GM18868 (cell line): ENCODE measurements around the gene UFC1.
"Not testable (repeated sequence)": the region's sequence is repeated elsewhere in the genome, so short reads cannot be mapped to it uniquely, and the experiment has no call there.

Experiments
- ATAC-seq: cut with Tn5 transposase; IDR thresholded peaks from one replicate; pipeline ENCODE4 v1.9.1; 2021; ENCODE audit warnings: mild to moderate bottlenecking, moderate library complexity; ENCODE audit not compliant: unreplicated experiment

The UFC1 gene

GRCh38 chr1:161153682-161154337 is at the start of gene UFC1:
UFC1 (plus strand) TSS chr1:161153978; CDS start chr1:161153998, 20 bp downstream.
- ATAC-seq: peak; percentile 93

GRCh38 chr1:161106431-161106830 is 47.3 kb upstream of the UFC1 start:
- ATAC-seq: no peak

DNA sequence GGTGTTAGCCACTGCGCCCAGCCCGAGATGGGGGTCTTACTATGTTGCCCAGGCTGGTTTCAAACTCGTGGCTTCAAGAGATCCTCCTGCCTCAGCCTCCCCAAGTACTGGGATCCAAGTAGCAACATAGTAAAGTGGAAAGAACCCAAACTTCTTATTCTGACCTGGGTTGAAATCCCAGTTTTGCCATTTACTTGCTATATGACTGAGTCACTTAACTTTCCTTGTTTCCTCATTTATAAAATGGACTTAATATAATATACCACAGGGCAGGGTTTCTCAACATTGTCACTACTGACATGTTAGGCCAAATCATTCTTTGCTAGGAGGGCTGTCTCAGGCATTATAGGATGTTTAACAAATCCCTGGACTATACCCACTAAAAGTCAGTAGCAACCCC is 42.7 kb upstream of the UFC1 start:
- ATAC-seq: no peak

DNA sequence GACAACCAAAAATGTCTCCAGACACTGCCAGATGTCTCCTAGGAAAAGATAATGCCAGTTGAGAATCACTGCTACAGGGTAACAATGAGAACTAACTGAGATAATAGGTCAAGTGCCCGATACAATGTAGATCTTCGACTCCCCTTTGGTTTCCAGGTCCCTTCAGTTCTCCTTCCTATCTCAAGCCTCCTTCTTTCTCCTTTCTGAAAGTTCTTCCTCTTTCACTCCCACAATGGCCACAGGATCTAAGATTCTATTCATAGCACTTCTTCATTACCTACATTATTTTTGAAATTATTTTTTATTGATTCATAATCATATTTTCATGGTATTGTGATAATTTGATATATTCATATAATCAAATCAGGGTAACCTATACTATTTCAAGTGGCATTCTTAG is 42.3 kb upstream of the UFC1 start:
- ATAC-seq: no peak

DNA sequence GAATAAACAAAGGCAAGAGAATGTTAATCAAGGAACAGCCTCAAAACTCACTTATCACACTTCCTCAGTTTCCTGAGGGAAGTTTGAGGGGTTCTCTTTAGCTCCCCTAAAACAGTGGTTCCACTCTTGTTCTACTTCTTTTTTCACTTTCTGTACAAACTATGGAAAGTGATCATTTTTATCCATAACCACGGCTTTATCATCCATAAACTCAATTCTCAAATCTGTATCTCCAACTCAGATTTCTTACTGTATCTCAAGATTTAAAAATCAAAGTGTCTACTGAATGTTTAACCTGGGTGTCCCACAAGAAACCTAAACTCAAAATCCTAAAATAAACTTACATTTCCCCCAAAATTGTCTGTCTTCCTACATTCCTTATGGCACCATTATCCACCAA is 39.9 kb upstream of the UFC1 start:
- ATAC-seq: no peak

DNA sequence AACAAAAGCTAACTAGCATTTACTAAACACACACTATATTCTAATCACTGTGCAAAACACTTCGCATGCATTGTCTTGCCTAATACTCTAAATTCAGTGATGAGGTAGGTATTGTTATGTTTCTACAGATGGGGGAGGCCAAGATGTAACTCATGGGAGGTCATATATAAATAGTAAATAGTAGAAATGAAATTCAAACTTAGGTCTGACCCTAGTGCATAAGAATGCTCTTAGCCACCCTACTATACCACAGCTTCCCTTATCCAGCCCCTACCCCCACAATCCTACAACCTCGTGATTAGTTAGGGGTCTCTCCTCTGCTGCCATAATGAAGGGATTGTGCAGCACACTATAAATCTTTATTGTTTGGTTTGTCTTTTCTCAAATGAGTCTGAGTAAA is 39.2 kb upstream of the UFC1 start:
- no peak for ATAC-seq

GRCh38 chr1:161115132-161115711 is 38.6 kb upstream of the UFC1 start:
- ATAC-seq: no peak

DNA sequence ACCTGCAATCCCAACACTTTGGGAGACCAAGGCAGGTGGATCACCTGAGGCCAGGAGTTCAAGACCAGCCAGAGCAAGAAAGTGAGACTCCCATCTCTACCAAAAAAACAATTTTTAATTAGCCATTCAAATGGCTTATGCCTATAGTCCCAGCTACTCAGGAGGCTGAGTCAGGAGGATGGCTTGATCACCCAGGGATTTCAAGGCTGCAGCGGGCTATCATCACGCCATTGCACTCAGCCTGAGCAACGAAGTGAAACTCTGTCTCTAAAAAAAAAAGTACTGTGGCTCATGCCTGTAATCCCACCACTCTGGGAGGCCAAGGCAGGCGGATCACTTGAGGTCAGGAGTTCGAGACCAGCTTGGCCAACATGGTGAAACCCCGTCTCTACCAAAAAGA is 37.8 kb upstream of the UFC1 start:
- not testable (repeated sequence) for ATAC-seq

DNA sequence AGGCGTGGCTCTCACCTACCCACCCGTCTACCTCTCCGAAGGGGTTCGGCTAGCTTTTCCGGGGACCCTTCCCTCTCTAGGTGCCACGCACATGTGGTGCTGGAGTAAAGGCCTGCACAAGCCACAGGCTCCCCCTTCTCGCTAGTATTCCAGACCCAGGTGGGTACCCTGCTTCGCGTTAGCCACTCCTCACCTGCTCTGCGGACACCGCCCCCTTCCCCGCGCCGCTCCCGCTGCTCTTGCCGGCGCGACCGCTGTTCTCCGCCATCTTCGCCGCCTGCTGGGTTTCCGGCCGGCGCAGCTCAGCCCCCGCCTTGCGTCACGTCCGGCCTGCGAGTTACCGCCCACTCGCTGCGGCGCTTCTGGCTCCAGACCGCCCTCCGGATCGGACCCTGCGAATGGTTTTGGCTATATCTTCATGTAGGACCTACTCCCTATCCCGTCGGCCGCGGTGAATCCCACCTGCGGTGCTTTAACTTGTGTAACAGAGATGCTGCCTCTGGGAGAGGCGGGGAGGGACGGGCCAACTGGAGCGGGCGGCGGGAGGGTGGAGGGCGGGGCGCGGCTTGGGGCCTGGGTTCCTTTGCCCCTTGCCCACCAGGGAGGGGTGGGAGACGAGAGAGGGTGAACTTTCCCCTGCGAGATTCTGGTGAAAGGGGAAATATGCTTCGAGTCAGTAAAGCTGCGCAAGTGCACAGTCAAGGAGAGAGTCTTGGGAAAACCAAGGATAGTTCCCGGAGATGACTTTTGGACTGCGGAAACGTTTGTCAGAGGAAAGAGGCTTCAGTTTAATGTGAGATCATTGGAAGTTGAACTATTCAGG is 35.8 kb upstream of the UFC1 start, which contains the start of the genes NIT1 and PFDN2:
NIT1 (plus strand) TSS at position 347 of the 823 bp plus-strand sequence; CDS start at position 419, 72 bp downstream.
PFDN2 (minus strand) TSS at position 279 of the 823 bp plus-strand sequence; CDS start at position 268, 11 bp downstream.
- ATAC-seq: peak; percentile 81

- ATAC-seq: peak; percentile 65
Observed at GRCh38 chr1:161119092-161119903, 34.5 kb upstream of the UFC1 start.

DNA sequence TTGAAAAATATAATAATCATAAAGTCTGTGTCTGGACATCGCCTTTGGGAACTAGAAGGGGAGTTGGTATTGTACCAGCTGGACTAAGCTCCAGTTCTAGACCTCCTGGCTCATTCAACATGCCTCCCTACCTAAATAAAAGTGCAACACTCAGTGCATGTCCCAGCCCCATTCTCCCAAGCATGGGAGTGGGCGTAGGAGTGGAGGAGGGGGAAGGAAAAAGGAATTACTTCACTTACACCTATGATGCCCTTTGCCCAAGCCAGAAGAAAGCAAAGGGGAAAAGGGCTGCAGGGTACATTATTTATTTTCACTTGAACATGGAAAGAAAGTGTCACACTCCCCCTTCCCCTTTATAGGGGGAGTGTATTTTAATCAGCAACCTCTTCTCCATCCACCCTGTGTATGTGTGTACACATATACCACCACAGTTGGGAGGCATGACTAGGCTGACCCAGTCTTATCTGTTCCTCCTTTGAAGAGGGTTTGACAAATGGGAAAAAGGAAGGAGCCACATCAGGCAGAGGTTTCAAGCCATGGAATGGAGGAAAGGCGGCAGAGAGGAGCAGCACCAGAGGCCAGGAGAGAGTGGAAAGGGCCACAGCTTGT is 32.6 kb upstream of the UFC1 start:
- no peak for ATAC-seq

DNA sequence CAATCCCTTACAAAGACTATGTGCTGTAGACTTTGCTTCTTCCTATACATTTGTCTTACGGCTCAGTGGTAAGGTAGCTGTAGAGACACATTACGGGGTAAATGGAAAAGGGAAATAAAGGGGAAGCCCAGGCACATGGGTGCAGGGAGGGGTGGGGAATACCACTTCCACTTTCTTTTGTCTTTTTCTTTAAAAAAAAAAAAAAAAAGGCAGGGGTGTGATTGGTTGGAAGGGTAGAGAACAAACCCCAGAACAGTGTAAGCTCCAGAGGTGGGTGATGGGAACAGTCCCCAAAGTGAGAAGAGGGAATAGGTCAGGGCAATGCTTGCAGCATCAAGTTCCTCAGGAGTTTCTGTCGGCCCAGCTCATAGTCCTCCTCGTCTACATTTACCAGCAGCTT is 31.9 kb upstream of the UFC1 start:
- ATAC-seq: no peak

- no peak for ATAC-seq
Observed at GRCh38 chr1:161122967-161123366, 30.8 kb upstream of the UFC1 start.

GRCh38 chr1:161127649-161128048 is 26.1 kb upstream of the UFC1 start:
- no peak for ATAC-seq

DNA sequence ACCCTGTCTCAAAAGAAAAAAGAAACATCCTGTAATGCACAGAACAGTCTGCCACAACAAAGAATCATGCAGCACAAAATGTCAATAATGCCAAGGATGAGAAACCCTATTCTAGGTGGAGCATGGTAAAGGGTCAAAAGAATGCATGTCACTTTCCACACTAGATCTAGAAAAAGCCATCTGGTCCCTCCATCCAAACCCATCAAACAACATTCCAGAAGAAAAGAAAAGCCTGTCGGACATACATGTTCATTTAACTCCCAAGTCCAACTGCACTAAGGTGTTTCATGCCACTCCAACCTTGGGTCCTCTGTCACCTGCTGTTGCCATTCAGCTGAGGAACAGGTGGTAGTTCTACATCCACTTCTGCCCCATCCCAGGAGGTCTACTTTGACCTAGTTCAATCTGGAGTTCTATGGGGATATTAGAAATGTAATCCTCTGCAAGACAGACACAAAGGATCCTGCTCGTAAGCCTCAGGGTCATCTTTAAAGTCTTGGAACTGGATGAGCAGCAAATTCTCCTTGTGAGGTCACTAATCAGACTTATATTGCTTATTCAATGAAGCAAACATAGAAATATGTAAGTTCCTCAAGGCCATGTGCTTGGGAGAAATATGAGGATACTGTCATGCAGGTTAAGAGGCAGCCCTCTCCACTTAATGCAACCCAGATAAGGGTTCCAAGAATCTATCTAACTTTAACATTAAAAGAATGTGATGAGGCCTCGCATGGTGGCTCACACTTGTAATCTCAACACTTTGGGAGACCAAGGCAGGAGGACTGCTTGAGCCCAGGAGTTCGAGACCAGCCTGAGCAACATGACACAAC is 25.0 kb upstream of the UFC1 start:
- no peak for ATAC-seq

GRCh38 chr1:161130266-161130665 is 23.5 kb upstream of the UFC1 start:
- ATAC-seq: no peak

DNA sequence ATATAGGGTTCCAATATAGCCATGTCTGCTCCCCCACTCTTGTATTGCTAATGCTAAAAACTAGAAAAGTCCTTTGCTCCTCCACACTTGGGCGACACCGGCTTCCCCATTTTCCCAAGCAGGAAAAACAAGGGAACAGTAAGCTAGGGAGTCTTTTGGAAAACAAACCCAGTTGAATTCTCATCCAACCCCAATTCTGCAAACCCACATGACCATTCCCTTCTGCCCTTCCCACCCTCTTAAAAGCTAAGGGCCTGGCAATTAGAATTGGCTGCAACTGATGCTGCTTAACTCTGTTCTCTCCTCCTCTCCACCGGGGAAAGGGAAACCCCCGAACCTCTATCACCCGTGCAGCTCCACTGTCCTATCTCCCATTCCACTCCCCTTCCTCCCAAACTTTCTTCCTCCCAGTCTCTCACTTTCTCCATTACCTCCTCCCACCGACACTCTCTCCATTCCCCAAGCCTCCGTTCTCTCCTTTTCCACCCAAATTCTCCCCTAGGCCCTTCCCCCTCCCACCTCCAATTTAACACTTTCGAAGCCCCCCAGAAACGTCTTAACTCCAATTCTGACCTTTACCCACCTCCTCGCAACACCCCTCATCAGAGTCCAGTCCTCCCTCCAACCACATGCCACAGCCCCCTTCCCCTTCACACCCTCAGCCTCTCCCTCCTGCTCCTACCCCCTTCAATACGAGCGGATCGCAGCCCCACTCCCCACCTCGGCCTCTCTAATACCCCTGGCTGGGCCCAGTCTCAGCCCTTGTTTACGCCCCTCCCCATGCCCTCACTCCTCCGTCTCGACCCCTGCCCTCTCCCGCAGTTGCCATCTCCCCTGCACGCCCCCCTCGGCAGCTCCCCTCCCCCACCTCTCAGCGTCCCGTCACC is 22.0 kb upstream of the UFC1 start:
- ATAC-seq: no peak

DNA sequence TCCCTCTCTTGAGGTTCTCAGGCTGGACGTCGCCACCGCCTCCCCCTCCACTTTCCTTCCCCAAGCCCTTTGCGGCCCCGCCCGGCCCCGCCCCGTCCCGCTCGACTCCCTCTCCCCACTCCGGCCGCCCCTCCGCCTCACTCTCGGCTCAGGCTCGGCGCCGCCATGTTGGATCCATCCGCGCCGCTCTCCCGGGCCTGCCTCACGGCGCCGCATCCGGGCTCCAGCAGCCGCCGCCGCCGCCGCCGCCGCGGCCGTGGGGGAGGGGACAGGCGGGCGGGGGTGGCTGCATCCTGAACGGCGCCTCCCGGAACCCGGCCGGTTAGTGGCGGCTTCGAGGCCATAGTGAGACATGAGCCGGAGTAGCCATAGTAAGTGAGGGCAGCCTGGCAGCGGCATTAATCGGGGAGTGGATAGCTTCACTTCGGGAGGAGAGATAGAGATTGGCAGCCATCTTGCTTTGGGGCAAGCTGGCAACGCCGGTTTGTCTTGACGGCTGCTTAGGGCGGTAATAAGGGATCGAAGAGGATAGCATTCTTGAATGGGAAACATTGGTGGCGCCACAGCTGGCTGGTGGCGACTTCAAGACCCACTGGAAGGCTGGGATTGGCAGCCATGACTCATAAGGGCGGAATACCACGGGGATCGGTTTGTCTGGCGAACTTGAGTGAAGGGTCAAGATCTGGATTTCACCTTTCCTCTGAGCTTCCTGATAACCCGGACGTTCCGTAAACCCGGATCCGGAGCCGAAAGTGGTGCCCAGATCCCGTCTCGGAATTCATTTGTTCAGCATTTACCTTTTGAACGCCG is 21.2 kb upstream of the UFC1 start, which contains the start of gene DEDD:
DEDD (minus strand) TSS at position 258 of the 810 bp plus-strand sequence. CDS start 8,205 bp downstream, outside the sequence.
- ATAC-seq: peak; percentile 93
